Measurements from ENCODE around the gene SMOC1.

SMOC1 gene

GRCh38 chr14:69968681-69969080 lies 89.5 kb downstream of the SMOC1 start:
- Histone ChIP-seq H3K4me1 (ENCODE audit: insufficient read depth, low read length, severe bottlenecking) (no peaks in the 10 kb centered on the region), H3K27ac (ENCODE audit: low read depth, low read length, poor library complexity, severe bottlenecking) (no peak overlapping the region), H3K9me3 (ENCODE audit: low read length) (no peaks in the 10 kb centered on the region), H3K9ac (ENCODE audit: low read length) (no peak overlapping the region), H4K20me1 (ENCODE audit: insufficient read depth, low read length) (no peaks in the 10 kb centered on the region), H3K4me3 (ENCODE audit: low read depth, low read length, poor library complexity, severe bottlenecking) (no peak overlapping the region), H3K27me3 (ENCODE audit: insufficient read depth, low read length) (no peaks in the 10 kb centered on the region; the same call in 1 of the 2 replicates), H3K9me2 (ENCODE audit: low read depth, low read length) (no peaks in the 10 kb centered on the region), H3K4me2 (ENCODE audit: low read length) (no peak overlapping the region), H3K79me2 (ENCODE audit: insufficient read depth, low read length) (no peaks in the 10 kb centered on the region), H3K36me3 (ENCODE audit: insufficient read depth, low read length) (no peaks in the 10 kb centered on the region), H3F3A (ENCODE audit: insufficient read depth, low read length) (no peaks in the 10 kb centered on the region), H2AFZ (ENCODE audit: low read length) (no peak overlapping the region)
- TF ChIP-seq CTCF (IDR thresholded peaks at IDR 0.05; ENCODE audit: low read length): no peak
- TF ChIP-seq EZH2 (IDR thresholded peaks at IDR 0.05; ENCODE audit: borderline replicate concordance, low read length): no peak

GRCh38 chr14:69972755-69973154 lies 93.5 kb downstream of the SMOC1 start:
- Histone ChIP-seq H3K9ac (ENCODE audit: low read length) (no peak overlapping the region), H3K9me3 (ENCODE audit: low read length) (no peaks in the 10 kb centered on the region), H3K4me2 (ENCODE audit: low read length) (no peak overlapping the region), H4K20me1 (ENCODE audit: insufficient read depth, low read length) (no peaks in the 10 kb centered on the region), H3F3A (ENCODE audit: insufficient read depth, low read length) (no peaks in the 10 kb centered on the region), H3K27me3 (ENCODE audit: insufficient read depth, low read length) (no peaks in the 10 kb centered on the region), H3K27ac (ENCODE audit: low read depth, low read length, poor library complexity, severe bottlenecking) (no peak overlapping the region), H3K4me1 (ENCODE audit: insufficient read depth, low read length, severe bottlenecking) (no peaks in the 10 kb centered on the region), H3K9me2 (ENCODE audit: low read depth, low read length) (no peaks in the 10 kb centered on the region), H3K36me3 (ENCODE audit: insufficient read depth, low read length) (no peaks in the 10 kb centered on the region), H3K79me2 (ENCODE audit: insufficient read depth, low read length) (no peaks in the 10 kb centered on the region), H2AFZ (ENCODE audit: low read length) (no peak overlapping the region), H3K4me3 (ENCODE audit: low read depth, low read length, poor library complexity, severe bottlenecking) (no peak overlapping the region)
- TF ChIP-seq EZH2 (IDR thresholded peaks at IDR 0.05; ENCODE audit: borderline replicate concordance, low read length) (no peak), CTCF (IDR thresholded peaks at IDR 0.05; ENCODE audit: low read length) (no peak)

- TF ChIP-seq CTCF (IDR thresholded peaks at IDR 0.05; ENCODE audit: low read length) (no peak), EZH2 (IDR thresholded peaks at IDR 0.05; ENCODE audit: borderline replicate concordance, low read length) (no peak)
- H3K9me3 ChIP-seq (ENCODE audit: low read length): no peaks in the 10 kb centered on the region
- no peaks in the 10 kb centered on the region for H3K27me3 ChIP-seq (ENCODE audit: insufficient read depth, low read length)
- H3K9ac ChIP-seq (ENCODE audit: low read length): no peak overlapping the region
- H3K4me2 ChIP-seq (ENCODE audit: low read length): no peak overlapping the region
- H3K9me2 ChIP-seq (ENCODE audit: low read depth, low read length): no peaks in the 10 kb centered on the region
- no peak overlapping the region for H3K4me3 ChIP-seq (ENCODE audit: low read depth, low read length, poor library complexity, severe bottlenecking)
- no peaks in the 10 kb centered on the region for H3K36me3 ChIP-seq (ENCODE audit: insufficient read depth, low read length)
- no peaks in the 10 kb centered on the region for H3K4me1 ChIP-seq (ENCODE audit: insufficient read depth, low read length, severe bottlenecking)
- no peaks in the 10 kb centered on the region for H3F3A ChIP-seq (ENCODE audit: insufficient read depth, low read length)
- H3K27ac ChIP-seq (ENCODE audit: low read depth, low read length, poor library complexity, severe bottlenecking): no peak overlapping the region
- no peaks in the 10 kb centered on the region for H3K79me2 ChIP-seq (ENCODE audit: insufficient read depth, low read length)
- no peaks in the 10 kb centered on the region for H4K20me1 ChIP-seq (ENCODE audit: insufficient read depth, low read length)
- no peak overlapping the region for H2AFZ ChIP-seq (ENCODE audit: low read length)
Measured at GRCh38 chr14:69973846-69974245, 94.6 kb downstream of the SMOC1 start.
